Posterior cingulate gyrus (tissue), 11 donors: Measurements from ENCODE around the gene CAPN3.

Experiments used
- DNase-seq, 10 donors: peaks; one replicate each; pipeline versions ENCODE4 v3.0.0 to v3.0.0-alpha.2; 2020 to 2021; ENCODE audit warnings: mixed read lengths in 3 of 10
- intact Hi-C: fragments of 100-400 bp; cut with DNase I; formaldehyde crosslinking; loops from one replicate; pipeline ENCODE4 v1.15.1; 2023

Gene CAPN3

DNA sequence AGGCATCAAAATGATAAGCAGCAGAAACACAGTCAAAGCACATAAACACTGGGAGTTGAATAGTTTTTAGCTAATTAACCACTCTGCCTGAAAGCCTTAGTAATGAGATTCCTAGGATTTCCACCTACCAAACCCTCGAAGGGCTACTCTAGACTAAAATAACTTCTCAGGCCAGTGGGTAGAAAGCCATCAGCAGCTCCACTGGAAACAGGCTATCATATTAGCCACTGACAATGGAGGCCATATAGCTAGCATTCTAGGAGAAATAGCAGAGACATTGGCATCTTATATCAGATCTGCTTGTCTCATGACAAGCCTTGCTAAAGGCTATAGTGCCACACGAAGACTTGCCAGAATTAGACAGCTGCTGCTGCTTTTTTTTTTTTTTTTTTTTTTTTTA is 4.5 kb upstream of the CAPN3 start:
- no peak for DNase-seq
- intact Hi-C loops: no loop called here

DNA sequence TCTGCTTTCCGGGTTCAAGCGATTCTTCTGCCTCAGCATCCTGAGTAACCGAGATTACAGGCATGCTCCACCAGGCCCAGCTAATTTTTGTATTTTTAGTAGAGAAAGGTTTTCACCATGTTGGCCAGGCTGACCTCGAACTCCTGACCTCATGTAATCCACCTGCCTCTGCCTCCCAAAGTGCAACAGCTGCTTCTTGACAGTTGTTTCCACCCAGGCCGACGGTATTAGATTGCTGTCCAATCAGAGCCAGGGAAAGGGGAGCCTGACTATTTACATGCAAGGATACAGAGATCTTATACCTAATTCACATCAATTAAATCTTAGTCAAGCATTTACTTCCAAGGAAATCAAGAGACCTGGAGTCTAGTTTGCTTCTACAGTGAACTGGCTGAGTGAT is 4.0 kb upstream of the CAPN3 start:
- intact Hi-C loops: no loop called here
- no peak for DNase-seq

DNA sequence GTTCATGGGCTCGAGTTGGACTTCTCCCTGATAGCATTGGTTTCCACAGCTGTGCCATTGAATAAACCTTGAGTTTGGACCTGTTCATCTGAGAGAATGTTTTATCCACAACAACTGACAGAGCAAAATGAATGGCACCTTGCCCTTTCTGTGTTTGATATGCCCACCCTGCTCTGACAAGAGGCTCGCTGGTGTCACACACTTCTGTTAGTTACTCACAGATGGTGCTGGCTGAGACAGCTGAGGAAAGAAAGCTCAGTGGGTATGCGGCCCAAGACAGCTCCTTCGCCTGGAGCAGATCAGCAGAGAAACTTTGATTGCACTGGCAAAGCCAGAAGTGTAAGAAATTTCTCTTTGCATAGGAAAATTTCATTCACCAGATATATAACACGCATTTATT is 2.5 kb upstream of the CAPN3 start:
- intact Hi-C loops: no loop called here

DNA sequence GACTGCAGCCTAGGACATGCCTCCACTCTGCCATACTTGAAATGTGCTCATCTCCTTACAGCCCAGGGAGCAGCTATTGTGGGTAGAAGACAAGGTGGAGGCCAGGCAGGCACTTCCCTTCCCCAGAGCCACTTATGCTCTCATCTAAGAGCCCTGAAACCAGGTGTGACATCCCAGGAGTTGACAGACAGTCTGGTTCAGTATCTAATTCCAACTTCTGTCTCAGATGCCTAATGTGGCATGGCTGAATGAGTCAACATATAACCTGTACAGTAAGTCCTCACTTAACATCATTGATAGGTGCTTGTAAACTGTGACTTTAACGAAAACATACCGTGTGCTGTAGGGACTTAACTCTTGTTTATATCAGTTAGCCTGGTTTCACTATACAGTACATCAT is 1.2 kb upstream of the CAPN3 start:
- no peak for DNase-seq
- intact Hi-C loops: no loop called here

More for the DNA sequence above, 2.5 kb upstream of the CAPN3 start:
- no peak for DNase-seq

DNA sequence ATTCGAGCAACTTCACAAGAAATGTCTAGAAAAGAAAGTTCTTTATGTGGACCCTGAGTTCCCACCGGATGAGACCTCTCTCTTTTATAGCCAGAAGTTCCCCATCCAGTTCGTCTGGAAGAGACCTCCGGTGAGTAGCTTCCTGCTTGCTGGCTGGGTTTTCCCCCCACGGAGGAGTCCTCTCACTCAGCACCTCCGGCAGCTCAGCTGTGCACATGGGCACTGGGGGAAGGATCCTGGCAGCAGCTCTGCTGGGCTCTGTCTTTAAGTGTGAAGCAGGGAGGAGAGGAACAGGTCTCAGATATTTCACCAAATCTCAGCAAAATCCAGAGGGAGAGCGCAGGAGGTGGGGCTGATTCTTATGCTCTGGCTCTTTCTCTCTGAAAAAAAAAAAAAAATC is 684 bp downstream of the CAPN3 start:
- DNase-seq: peak in 2 of 10 donors; percentile 32 to 87
- intact Hi-C loops: no loop called here

DNA sequence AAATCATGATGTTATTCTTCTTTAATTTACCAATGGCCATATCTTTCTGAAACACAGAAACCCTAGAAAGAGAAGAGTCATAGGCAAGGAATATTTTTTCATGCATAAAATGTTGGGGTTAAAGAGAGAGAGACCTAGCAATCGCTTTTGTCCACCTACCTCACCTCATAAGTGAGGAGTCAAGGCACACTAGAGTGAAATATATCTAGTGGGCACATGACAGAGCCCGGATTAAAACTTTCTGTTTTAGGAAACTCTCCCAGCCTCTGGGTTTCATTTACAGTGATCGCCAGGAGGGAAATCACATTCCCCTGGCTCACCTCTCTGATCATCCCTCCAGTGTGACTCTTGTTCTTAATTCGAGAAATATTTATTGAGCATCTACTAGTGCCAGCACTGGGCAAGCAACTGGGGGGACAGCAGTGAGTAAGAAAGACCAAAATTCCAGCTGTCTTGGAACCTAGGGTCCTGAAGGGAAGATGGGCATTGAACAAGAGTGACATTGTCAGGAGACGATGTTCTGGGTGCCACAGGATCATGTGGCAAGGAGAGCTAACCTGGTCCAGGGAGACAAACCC is 1.3 kb downstream of the CAPN3 start:
- DNase-seq: no peak

DNA sequence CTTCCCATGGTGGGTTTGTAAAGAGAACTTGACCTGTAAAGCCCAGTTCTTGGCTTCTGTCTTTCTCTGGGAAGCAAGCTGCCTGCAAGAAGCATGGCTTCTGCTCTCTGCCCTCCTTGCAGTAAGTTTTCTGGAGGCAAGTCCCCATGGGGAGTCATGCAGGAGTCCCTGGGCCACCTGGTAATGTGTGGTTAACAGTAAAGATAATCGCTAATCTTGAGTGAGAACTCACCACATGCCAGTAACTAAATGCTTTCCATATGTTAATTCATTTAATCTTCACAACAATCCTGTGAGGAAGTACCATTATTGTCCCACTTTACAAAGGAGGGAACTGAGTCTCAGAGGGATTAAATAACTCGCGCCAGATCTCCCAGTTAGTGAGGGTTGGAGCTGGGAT is 4.2 kb downstream of the CAPN3 start:
- intact Hi-C loops: no loop called here
- no peak for DNase-seq

More for the DNA sequence above, 1.3 kb downstream of the CAPN3 start:
- intact Hi-C loops: no loop called here

DNA sequence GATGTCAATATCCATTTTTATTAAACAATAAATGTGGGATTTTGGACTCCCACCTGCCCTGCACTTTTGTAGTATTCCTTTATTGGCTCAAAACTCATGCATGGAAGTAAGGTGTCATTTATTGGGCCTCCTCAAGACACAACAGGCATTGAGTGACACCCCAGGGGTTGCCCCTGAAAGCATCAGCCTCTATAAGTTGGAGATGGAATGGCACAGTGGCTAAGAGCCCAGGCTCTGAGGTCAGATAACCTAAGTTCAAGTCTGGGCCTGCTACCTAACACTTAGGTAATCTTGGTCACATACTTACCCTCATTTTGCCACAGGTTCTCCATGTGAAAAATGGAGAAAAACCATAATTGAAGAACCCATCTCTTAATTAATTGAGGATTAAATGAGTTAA is 4.6 kb downstream of the CAPN3 start:
- intact Hi-C loops: no loop called here
- DNase-seq: no peak

DNA sequence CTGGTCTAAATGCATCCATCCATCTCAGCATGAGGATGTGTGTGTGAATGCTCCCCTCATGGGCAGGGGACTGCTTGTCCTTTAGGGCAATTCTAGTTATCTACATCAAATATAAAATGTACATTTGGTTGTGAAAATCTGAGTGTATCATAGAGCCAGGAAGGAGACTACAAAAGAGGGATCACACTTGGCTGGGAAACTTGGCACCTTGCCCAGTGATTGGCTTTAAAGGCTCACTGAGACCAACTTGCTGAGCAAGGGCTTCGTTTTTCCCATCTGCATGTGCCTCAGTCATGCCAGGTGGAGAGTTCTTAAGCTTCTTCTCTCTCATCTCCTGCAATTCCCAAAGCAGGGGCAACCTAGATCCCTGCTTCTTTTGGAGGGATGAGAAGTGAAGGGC is 5.2 kb downstream of the CAPN3 start:
- intact Hi-C loops: no loop called here
- DNase-seq: peak in 5 of 10 donors; percentile 26 to 59 (median 41)

DNA sequence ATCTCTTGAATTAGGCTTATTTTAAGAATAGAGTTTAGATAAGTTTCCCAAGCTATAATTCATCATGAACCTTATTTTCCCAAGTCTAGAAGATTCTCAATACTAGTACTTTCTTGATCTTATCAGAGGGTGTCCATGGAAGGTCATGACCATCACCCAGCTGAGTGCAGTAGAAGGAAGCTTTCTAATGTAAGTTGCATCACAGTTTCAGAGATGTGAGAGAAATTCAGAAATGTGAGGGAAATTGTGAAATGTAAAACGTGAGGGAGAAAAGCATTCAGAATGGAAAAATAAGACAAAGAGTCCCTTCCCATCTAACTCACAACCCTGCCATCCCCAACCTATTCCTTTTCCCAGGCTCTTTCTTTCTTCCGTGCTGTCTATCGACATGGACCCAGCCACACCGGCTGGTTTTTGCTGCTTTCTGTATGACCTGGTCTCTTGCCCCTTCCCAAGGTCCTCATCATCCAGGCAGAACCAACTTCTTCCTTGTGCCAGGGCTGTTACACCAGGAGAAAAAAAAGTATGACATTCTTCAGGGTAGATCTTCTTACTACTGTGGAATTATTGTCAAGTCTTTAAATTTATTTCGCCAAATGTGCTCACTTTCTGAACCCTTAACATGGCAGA is 6.7 kb downstream of the CAPN3 start:
- no peak for DNase-seq
- intact Hi-C loops: no loop called here

DNA sequence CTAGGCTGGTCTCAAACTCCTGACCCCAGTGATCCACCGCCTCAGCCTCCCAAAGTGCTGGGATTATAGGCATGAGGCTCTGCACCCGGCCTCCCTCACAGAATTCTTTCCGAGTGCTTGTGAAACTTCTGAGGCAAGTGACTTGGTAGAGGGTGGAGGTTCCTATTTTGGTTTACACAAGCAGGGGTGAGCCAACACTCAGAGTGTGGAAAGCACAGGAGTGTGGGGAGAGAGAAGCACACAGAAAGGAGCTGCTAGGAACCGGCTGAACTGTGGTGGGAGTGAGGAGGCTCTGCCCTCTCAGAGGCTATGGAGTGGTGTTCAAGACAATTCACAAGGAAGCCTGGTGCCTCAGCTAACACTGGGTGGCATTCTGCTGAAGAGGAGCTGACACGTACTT is 7.7 kb downstream of the CAPN3 start:
- no peak for DNase-seq
- intact Hi-C loops: no loop called here

DNA sequence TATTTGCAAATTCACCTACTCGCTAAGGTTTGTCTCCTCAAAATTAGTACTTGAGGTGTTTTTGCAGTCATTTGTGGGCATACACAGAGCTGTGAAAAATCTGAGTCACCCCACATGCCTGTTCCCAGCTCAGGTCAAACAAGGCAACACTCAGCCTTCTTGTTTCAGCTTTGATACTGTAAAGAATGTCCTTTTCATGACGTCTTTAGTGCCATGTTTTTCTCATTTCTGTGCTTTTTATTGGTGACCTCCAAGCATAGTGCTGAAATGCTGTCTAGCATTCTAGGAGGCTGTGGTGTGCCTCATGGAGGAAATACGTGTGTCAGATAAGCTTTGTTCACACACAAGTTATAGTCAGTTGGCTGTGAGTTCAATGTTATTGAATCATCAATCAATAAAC is 8.8 kb downstream of the CAPN3 start:
- intact Hi-C loops: no loop called here
- no peak for DNase-seq

DNA sequence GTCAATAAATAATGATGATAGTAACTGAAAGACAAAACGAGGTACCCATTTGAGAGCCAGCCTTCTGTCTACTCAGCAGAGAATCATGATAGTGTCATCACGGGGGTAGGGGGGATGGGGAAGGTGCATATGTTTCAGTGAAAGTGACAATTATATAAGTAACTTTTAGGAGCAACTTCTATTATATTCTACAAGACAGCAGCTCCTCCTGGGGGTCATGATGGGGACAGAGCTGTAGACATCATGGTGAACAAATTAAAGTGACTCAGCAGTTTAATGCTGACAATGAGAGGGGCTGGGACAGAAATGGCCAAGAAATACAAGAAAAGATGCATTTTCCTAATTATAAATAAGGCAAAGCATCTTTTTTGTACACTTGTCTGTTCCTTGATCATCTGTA is 11.8 kb downstream of the CAPN3 start:
- intact Hi-C loops: no loop called here
- DNase-seq: no peak

DNA sequence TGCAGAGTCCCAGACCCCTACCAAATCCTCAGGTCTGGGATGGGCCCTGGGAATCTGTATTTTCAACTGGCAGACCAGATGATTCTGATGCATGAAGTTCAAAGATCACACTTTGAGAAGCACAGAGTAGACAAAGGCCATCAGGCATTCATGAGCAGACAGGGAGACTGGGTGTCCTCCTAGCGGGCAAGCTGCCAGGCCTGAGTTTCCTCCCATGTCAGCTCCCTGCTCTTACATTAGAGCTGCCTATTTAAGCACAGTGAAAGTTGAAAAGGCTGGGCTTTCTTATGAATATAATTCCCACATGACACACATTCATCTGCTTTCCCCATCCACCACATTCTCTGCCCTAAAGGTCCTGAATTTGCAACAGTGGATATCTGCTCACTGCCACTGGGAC is 14.0 kb downstream of the CAPN3 start:
- intact Hi-C loops: no loop called here
- DNase-seq: peak in 1 of 10 donors; percentile 45

DNA sequence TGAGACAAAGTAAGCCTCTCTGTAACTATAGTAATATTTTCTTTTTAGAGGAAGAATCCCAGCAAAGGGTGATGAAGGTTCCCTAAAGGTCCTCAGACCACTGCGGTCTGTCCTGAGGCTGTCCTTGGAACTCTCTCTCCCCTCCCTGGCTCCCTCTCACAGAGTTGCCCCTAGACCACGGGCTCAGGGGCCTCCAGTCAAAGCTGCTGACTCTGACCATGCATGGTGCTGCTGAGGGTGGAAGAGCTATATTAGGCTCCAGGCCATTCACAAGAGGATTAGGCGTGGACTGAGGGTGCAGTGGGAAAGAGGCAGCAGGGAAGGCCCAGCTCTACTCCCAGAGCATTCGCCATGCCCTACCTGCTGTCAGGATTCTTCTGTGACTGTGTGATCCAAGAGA is 14.6 kb downstream of the CAPN3 start:
- intact Hi-C loops: no loop called here
- no peak for DNase-seq

DNA sequence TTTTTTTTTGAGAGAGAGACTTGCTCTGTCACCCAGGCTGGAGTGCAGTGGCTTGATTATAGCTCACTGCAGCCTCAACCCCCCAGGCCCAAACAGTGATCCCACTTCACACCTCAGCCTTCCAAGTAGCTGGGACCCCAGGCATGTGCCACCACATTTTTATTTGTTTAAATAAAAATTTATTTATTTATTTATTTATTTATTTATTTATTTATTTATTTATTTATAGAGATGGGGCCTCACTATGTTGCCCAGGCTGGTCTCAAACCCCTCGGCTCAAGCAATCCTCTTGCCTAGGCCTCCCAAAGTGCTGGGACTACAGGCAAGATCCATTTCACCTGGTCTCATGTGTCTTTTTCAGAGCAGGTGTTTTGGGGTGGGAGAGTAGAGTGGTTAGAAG is 15.5 kb downstream of the CAPN3 start:
- DNase-seq: no peak
- intact Hi-C loops: no loop called here

DNA sequence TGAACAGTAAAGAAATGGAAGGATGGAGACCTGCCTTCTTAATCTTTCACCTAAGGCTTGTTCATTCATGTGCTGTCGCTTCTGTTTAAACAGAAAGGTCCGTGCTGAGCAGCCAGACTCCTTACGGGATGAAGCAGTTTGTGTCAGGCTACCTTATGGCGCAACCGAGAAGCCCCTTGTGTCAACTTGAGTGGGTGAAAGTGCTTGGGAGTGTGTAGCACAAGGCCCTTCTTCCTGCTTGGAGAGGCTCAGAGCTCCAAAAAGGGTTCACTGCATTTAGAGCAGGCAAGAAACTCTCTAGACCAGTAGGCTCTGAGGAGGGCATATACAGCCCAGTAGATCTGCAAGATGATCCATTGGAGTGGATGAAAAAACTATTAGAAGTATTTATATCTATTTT is 16.0 kb downstream of the CAPN3 start:
- DNase-seq: no peak
- intact Hi-C loops: no loop called here

DNA sequence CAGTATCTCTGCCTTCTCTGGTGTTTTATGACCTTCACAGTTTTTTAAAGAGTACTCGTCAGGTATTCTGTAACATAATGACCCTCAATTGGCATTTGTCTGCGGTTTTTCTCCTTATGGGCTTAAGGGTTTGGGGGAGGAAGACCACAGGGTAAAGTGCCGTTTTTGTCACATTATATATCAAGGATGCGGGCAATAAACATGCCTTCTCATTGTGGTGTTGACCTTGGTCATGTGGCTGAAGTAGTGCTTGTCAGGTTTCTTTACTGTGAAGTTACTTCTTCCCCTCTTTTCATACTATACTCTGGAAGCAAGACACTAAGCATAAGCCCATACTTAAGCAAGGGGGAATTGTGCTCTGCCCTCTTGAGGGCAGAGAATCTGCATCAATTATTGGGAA is 16.6 kb downstream of the CAPN3 start:
- no peak for DNase-seq
- intact Hi-C loops: no loop called here

DNA sequence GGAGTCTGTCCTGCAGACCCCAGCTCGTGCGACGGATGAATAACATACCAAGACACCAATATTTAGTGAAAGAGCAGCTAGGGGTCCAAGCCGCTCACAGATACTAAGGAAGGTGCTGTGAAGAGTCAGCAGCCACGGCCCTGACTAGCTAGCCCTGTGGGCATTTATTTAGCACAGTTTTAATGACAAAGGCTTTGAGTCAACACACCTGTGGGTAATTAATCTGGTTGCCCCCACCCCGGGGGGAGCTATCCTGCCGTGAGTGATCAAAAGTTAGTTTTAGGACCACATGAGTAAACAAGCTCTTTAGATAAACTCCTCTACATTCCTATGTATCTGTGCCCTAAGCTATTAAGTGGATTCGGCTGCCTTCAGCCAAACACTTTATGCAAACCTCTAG is 18.7 kb downstream of the CAPN3 start:
- intact Hi-C loops: no loop called here
- DNase-seq: no peak

DNA sequence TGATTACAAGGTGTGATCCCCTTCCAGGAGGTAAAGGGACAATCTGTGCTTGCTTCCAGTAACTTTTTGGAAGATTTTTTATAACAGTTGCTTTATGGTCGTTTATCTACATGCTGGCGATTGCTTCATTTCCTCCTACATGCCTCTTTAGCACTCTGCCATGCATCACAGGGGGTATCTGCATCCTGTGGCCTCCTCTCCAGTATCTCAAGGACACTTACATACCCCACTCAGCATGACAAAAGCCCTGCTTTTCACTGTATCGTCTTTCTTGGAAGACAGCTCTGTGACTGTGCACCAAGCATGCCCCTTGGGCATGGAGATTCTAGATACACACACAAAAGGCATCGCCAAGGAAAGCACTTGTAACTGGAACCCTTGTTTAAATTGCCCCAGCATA is 25.3 kb downstream of the CAPN3 start:
- intact Hi-C loops: no loop called here
- no peak for DNase-seq

DNA sequence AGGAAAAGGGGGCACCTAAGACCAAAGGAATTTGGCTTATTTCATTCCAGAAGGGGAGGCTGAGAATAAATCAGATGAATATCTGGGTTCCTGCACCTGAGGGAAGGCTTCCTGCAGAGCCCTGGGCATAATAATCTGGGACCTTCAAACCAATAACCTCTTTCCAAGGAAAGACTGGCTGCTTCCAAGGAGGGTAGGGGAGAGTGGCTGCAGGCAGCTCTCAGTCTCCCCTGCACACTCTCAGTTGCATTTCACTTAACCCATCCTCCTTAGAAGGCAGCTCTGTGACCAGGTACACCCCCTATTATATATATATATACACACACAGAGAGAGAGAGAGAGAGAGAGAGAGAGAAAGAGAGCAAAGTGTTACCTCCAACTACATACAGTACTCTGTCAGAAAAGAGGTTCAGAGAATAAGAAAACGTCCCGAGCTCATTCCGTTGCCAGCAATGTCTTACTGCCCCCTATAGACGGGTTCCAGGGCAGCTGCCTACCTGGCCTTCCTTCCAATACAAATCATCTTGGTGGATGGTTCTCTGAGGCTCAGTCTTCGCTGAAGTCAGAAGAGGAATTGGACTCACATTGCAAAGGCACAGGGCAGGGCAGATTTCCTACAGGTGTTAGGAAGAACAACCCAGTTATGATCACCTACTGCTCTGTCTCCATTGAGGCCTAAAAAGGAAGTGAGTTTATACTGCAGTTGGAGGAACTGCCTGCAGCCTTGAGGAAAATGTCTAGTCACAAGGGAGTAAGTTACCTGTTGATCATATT is 26.1 kb downstream of the CAPN3 start:
- DNase-seq: peak in 2 of 10 donors; percentile 28 to 38
- intact Hi-C loops: no loop called here
